ENCODE data around the gene PRORP. TPM values are rescaled to one million over a fixed set of nuclear protein-coding genes. Genes with fewer than 3 reads are reported as not detected.

PRORP gene
- total and polyA plus RNA-seq, 2 of the 13 experiments (the other 11 are each of a cell fraction or from before 2014, with no cell fraction given), result 48.9 to 88.7 TPM

DNA sequence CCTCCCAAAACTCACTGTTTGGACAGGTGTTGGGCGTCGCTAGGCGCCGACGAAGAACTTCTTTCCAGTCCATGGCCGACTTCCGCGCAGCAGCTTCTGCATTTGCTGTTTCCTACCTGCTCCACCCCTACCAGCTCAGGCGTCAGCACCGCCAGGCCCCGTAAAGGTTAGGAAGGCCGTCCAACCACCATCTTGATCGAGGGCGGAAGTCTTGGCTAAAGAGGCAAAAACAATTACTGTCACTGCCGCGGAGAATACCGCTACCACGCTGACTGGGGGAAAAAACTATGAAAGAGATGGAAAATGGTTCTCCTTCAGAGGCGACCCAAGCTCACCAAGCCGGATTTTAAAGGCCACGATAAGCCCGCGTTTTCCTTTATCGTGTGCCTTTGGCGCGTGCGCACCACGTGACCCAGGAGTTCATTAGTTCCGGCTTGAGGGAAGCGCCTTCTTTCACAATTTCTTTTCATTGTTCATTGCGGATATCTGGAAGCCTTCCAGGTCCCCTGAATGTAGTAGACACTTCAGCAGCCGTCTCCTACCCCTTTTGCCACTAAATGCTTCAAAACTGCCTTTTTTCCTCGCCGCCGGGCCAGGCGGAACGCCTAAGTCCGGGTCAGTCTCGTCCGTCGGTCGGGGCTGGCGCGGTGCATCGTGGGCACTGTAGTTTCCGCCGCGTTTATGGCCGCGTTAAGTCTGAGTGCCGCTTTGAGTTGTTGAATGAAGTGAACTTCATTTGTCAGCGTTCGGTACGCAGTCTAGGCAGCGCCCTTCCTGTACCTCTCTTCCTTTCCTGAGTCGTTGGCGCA lies at the start of gene PRORP, which contains the start of gene PPP2R3C (continued):
- TF ChIP-seq ZNF318 (CRISPR knock-in tag; IDR thresholded peaks at IDR 0.05) (no peak), ZNF678 (CRISPR knock-in tag; IDR thresholded peaks at IDR 0.05) (0 out of 2 replicates have a peak, but pooled peaks have one; percentile 21), NFKB2 (CRISPR knock-in tag; IDR thresholded peaks at IDR 0.05; ENCODE audit: borderline replicate concordance) (peak; percentile 97), STAG1 (CRISPR knock-in tag; IDR thresholded peaks at IDR 0.05) (peak; percentile 25), ZBTB14 (CRISPR knock-in tag; IDR thresholded peaks at IDR 0.05) (peak; percentile 63; the same call in 1 of the 2 replicates), AKAP8 (CRISPR knock-in tag; IDR thresholded peaks at IDR 0.05) (peak; percentile 93), ZNF317 (CRISPR knock-in tag; IDR thresholded peaks at IDR 0.05) (peak; percentile 91), NR3C1 (CRISPR knock-in tag; IDR thresholded peaks at IDR 0.05) (no peak), NPAS2 (CRISPR knock-in tag; IDR thresholded peaks at IDR 0.05; ENCODE audit: borderline replicate concordance) (no peak), ZFP1 (CRISPR knock-in tag; IDR thresholded peaks at IDR 0.05) (peak; percentile 24), HMG20B (CRISPR knock-in tag; conservative IDR thresholded peaks at IDR 0.05) (peak; percentile 73), JUND (CRISPR knock-in tag; IDR thresholded peaks at IDR 0.05) (peak; percentile 77; the same call in 1 of the 2 replicates), ZNF562 (CRISPR knock-in tag; IDR thresholded peaks at IDR 0.05; ENCODE audit: borderline replicate concordance) (no peak; the same call in 1 of the 2 replicates), SIX4 (CRISPR knock-in tag; IDR thresholded peaks at IDR 0.05) (peak; percentile 45), PHF21A (CRISPR knock-in tag; IDR thresholded peaks at IDR 0.05) (peak; percentile 97), PITX1 (CRISPR knock-in tag; IDR thresholded peaks at IDR 0.05) (peak; percentile 84), ZNF773 (CRISPR knock-in tag; IDR thresholded peaks at IDR 0.05; ENCODE audit: borderline replicate concordance) (peak; percentile 98), ZNF614 (CRISPR knock-in tag; IDR thresholded peaks at IDR 0.05; ENCODE audit: borderline replicate concordance) (peak; percentile 27)
- TF ChIP-seq, protein P1, sequence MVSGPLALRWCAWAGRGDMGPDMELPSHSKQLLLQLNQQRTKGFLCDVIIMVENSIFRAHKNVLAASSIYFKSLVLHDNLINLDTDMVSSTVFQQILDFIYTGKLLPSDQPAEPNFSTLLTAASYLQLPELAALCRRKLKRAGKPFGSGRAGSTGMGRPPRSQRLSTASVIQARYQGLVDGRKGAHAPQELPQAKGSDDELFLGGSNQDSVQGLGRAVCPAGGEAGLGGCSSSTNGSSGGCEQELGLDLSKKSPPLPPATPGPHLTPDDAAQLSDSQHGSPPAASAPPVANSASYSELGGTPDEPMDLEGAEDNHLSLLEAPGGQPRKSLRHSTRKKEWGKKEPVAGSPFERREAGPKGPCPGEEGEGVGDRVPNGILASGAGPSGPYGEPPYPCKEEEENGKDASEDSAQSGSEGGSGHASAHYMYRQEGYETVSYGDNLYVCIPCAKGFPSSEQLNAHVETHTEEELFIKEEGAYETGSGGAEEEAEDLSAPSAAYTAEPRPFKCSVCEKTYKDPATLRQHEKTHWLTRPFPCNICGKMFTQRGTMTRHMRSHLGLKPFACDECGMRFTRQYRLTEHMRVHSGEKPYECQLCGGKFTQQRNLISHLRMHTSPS (CRISPR knock-in tag; IDR thresholded peaks at IDR 0.05; ENCODE audit: low read depth), result peak; percentile 75; the same call in 1 of the 2 replicates

All from HepG2 (cell line).